Measurements from ENCODE around the gene MYL6B. TPM values are rescaled to one million over a fixed set of nuclear protein-coding genes. Genes with fewer than 3 reads are reported as not detected.
A peak's percentile ranks its signal among the peaks of the same experiment; 100 is the strongest.

The MYL6B gene
- total RNA-seq, 2 experiments from 2014 or later: 56.6 to 77.6 TPM

DNA sequence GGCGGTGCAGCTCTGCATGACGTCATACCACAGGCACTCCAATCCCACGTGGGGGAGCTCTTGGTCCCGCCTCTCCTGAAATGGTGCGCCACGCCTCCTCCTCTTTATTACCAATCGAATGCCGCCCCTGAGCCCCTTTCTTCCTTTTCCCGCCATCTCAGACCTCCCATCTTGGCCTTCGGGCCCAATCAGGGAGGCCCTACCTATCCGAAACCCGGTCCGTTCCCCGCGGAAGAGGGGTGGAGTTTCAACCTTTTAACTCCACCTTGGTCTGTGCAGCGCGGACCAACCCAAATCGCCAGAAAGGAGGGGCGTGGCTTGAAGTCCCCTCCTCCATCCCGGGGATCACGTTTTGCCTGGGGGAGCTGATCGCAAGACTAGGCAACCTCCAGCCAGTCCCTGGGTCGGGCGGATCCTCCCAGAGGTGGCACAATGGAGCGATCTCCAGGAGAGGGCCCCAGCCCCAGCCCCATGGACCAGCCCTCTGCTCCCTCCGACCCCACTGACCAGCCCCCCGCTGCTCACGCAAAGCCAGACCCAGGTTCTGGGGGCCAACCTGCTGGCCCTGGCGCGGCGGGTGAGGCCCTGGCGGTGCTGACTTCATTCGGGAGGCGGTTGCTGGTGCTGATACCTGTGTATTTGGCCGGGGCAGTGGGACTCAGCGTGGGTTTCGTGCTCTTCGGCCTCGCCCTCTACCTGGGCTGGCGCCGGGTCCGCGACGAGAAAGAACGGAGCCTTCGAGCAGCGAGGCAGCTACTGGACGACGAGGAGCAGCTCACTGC, 24.3 kb upstream of the MYL6B start, which contains the start of gene ESYT1:
Gene ESYT1 (plus strand): TSS at position 380 of the 782 bp plus-strand sequence. CDS start 53 bp downstream, at position 433.
- peak; percentile 100 for DNase-seq (ENCODE audit: low spot score)
- H3K9me3 ChIP-seq (ENCODE audit: low read length): 0 out of 2 replicates have a peak, but pooled peaks cover 10% of the 10 kb centered on the region
- TF ChIP-seq EZH2phosphoT487 (IDR thresholded peaks at IDR 0.05; ENCODE audit: borderline replicate concordance, low read depth, low read length): no peak
- TF ChIP-seq, protein P1, sequence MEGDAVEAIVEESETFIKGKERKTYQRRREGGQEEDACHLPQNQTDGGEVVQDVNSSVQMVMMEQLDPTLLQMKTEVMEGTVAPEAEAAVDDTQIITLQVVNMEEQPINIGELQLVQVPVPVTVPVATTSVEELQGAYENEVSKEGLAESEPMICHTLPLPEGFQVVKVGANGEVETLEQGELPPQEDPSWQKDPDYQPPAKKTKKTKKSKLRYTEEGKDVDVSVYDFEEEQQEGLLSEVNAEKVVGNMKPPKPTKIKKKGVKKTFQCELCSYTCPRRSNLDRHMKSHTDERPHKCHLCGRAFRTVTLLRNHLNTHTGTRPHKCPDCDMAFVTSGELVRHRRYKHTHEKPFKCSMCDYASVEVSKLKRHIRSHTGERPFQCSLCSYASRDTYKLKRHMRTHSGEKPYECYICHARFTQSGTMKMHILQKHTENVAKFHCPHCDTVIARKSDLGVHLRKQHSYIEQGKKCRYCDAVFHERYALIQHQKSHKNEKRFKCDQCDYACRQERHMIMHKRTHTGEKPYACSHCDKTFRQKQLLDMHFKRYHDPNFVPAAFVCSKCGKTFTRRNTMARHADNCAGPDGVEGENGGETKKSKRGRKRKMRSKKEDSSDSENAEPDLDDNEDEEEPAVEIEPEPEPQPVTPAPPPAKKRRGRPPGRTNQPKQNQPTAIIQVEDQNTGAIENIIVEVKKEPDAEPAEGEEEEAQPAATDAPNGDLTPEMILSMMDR (conservative IDR thresholded peaks at IDR 0.05; ENCODE audit: low read length): no peak
- H3K4me2 ChIP-seq (ENCODE audit: low read length): peak within 1 kb of the TSS; percentile 92
- peaks cover 48% of the 10 kb centered on the region for H3K4me1 ChIP-seq (ENCODE audit: insufficient read depth, low read length, poor library complexity, severe bottlenecking)
- peak within 1 kb of the TSS; percentile 96 for H3K27ac ChIP-seq (ENCODE audit: low read depth, low read length, poor library complexity, severe bottlenecking)
- CTCF ChIA-PET (ENCODE audit: unreplicated experiment): interaction anchor here (0.6 to 1.5 kb wide), 5 partner anchors 8 to 232 kb away, joined by 3 to 5 read pairs (median 3); partner anchors contain the start of genes RNF41, STAT2 and ZC3H10
- no peaks in the 10 kb centered on the region for H3K9me2 ChIP-seq (ENCODE audit: insufficient read depth, low read length)
- POLR2A ChIA-PET: interaction anchor here (0.9 to 3.8 kb wide), 14 partner anchors 10 to 389 kb away, joined by 3 to 32 read pairs (median 4); partner anchors contain the start of genes MYL6, MYL6B, PA2G4 and RPL41
- H3K36me3 ChIP-seq (ENCODE audit: insufficient read depth, low read length): peaks cover 32% of the 10 kb centered on the region
- H3K79me2 ChIP-seq (ENCODE audit: insufficient read depth, low read depth, low read length): peaks cover 18% of the 10 kb centered on the region; the same call in 1 of the 2 replicates
- intact Hi-C loops (cut with micrococcal nuclease; ENCODE audit: unreplicated experiment): loop anchor here (5.0 kb wide), 1 partner anchor 319 kb away; the partner anchor contains the start of gene TIMELESS
- no peaks in the 10 kb centered on the region for H4K20me1 ChIP-seq (ENCODE audit: insufficient read depth, low read length)
- H3K4me3 ChIP-seq (ENCODE audit: low read depth, low read length, poor library complexity, severe bottlenecking): peak within 1 kb of the TSS; percentile 83
- peak within 1 kb of the TSS; percentile 31; the same call in 1 of the 2 replicates for H2AFZ ChIP-seq (ENCODE audit: low read length)
- TSS peak; percentile 33 for BruUV-seq (replicated peaks)

GRCh38 chr12:56128670-56129205, 23.6 kb upstream of the MYL6B start:
- 0 out of 2 replicates have a peak, but pooled peaks cover 10% of the 10 kb centered on the region for H3K9me3 ChIP-seq (ENCODE audit: low read length)
- no peaks in the 10 kb centered on the region for H4K20me1 ChIP-seq (ENCODE audit: insufficient read depth, low read length)
- peak overlapping the region; percentile 86 for H3K4me2 ChIP-seq (ENCODE audit: low read length)
- no peak for DNase-seq (ENCODE audit: low spot score)
- POLR2A ChIA-PET: interaction anchor here (0.9 to 3.8 kb wide), 11 partner anchors 11 to 390 kb away, joined by 3 to 32 read pairs (median 4); partner anchors contain the start of genes MYL6, MYL6B, PA2G4 and RPL41
- no peak for TF ChIP-seq EZH2phosphoT487 (IDR thresholded peaks at IDR 0.05; ENCODE audit: borderline replicate concordance, low read depth, low read length)
- H3K9me2 ChIP-seq (ENCODE audit: insufficient read depth, low read length): no peaks in the 10 kb centered on the region
- no peak overlapping the region for H2AFZ ChIP-seq (ENCODE audit: low read length)
- intact Hi-C loops (cut with micrococcal nuclease; ENCODE audit: unreplicated experiment): loop anchor here (5.0 kb wide), 1 partner anchor 319 kb away; the partner anchor contains the start of gene TIMELESS
- H3K27ac ChIP-seq (ENCODE audit: low read depth, low read length, poor library complexity, severe bottlenecking): peak overlapping the region; percentile 62
- peaks cover 38% of the 10 kb centered on the region for H3K36me3 ChIP-seq (ENCODE audit: insufficient read depth, low read length)
- H3K79me2 ChIP-seq (ENCODE audit: insufficient read depth, low read depth, low read length): peaks cover 18% of the 10 kb centered on the region; the same call in 1 of the 2 replicates
- CTCF ChIA-PET (ENCODE audit: unreplicated experiment): interaction anchor here (0.6 kb wide), 1 partner anchor 232 kb away, joined by 4 read pairs; the partner anchor contains the start of gene STAT2
- peaks cover 48% of the 10 kb centered on the region for H3K4me1 ChIP-seq (ENCODE audit: insufficient read depth, low read length, poor library complexity, severe bottlenecking)
- H3K4me3 ChIP-seq (ENCODE audit: low read depth, low read length, poor library complexity, severe bottlenecking): peak overlapping the region; percentile 83
- no TSS peak for BruUV-seq (replicated peaks)
